PC-9 (cell line): ENCODE results near the gene SIAH3.

Experiments used
- CTCF ChIP-seq: fragments of 200-600 bp; sonication (generic); conservative IDR thresholded peaks from 2 replicates; pipeline ENCODE4 v1.6.1; 2017; ENCODE audit warnings: mixed run types, antibody characterized with exemption, mild to moderate bottlenecking, moderate library complexity
- EZH2 ChIP-seq: fragments of 200-600 bp; sonication (generic); IDR thresholded peaks from 2 replicates; pipeline ENCODE4 v1.8.0; 2017; ENCODE audit warnings: antibody characterized with exemption, low read depth

- no peak for TF ChIP-seq CTCF
- TF ChIP-seq EZH2: no peak
Measured at GRCh38 chr13:45742985-45743384, 108.6 kb downstream of the SIAH3 start.
